Measurements from ENCODE around the gene ANKRD33.

The ANKRD33 gene

GRCh38 chr12:51887476-51888315 is at the start of gene ANKRD33:
ANKRD33 (plus strand) TSS chr12:51888103; CDS start chr12:51888187, 84 bp downstream.
- in situ Hi-C loops (cut with MboI; ENCODE audit: low sequenced_read_pairs) = no loop called here

GRCh38 chr12:51838762-51839161 is 49.1 kb upstream of the ANKRD33 start:
- in situ Hi-C loops (cut with MboI; ENCODE audit: low sequenced_read_pairs) = no loop called here

- in situ Hi-C loops (cut with MboI; ENCODE audit: low sequenced_read_pairs) = no loop called here
Measured at GRCh38 chr12:51839310-51839947, 48.5 kb upstream of the ANKRD33 start.

- in situ Hi-C loops (cut with MboI; ENCODE audit: low sequenced_read_pairs) = no loop called here
Measured at GRCh38 chr12:51840966-51841365, 46.9 kb upstream of the ANKRD33 start.

GRCh38 chr12:51841727-51842126 is 46.2 kb upstream of the ANKRD33 start:
- in situ Hi-C loops (cut with MboI; ENCODE audit: low sequenced_read_pairs) = no loop called here

- in situ Hi-C loops (cut with MboI; ENCODE audit: low sequenced_read_pairs) = no loop called here
Measured at GRCh38 chr12:51844854-51845253, 43.0 kb upstream of the ANKRD33 start.

- in situ Hi-C loops (cut with MboI; ENCODE audit: low sequenced_read_pairs) = no loop called here
Measured at GRCh38 chr12:51845482-51845881, 42.4 kb upstream of the ANKRD33 start.

- in situ Hi-C loops (cut with MboI; ENCODE audit: low sequenced_read_pairs) = no loop called here
Measured at GRCh38 chr12:51846271-51846691, 41.6 kb upstream of the ANKRD33 start.

GRCh38 chr12:51846911-51847642 is 40.8 kb upstream of the ANKRD33 start:
- in situ Hi-C loops (cut with MboI; ENCODE audit: low sequenced_read_pairs) = no loop called here

- in situ Hi-C loops (cut with MboI; ENCODE audit: low sequenced_read_pairs) = no loop called here
Measured at GRCh38 chr12:51847643-51848325, 40.1 kb upstream of the ANKRD33 start.

GRCh38 chr12:51848326-51848727 is 39.6 kb upstream of the ANKRD33 start, which contains the start of gene FIGNL2:
FIGNL2 (minus strand) TSS chr12:51848718; CDS start chr12:51822413, 26,305 bp downstream.
- in situ Hi-C loops (cut with MboI; ENCODE audit: low sequenced_read_pairs) = no loop called here

GRCh38 chr12:51848841-51849735 is 38.8 kb upstream of the ANKRD33 start:
- in situ Hi-C loops (cut with MboI; ENCODE audit: low sequenced_read_pairs) = no loop called here

- in situ Hi-C loops (cut with MboI; ENCODE audit: low sequenced_read_pairs) = loop anchor here (25.0 kb wide), 1 partner anchor 413 kb away; no protein-coding TSS in a partner anchor
Measured at GRCh38 chr12:51850081-51850964, 37.6 kb upstream of the ANKRD33 start.

- in situ Hi-C loops (cut with MboI; ENCODE audit: low sequenced_read_pairs) = loop anchor here (25.0 kb wide), 1 partner anchor 414 kb away; no protein-coding TSS in a partner anchor
Measured at GRCh38 chr12:51850965-51851299, 37.0 kb upstream of the ANKRD33 start.

GRCh38 chr12:51851413-51852124 is 36.3 kb upstream of the ANKRD33 start:
- in situ Hi-C loops (cut with MboI; ENCODE audit: low sequenced_read_pairs) = loop anchor here (25.0 kb wide), 1 partner anchor 414 kb away; no protein-coding TSS in a partner anchor

GRCh38 chr12:51852404-51853137 is 35.3 kb upstream of the ANKRD33 start:
- in situ Hi-C loops (cut with MboI; ENCODE audit: low sequenced_read_pairs) = loop anchor here (25.0 kb wide), 1 partner anchor 415 kb away; no protein-coding TSS in a partner anchor
